Activated CD4-positive, alpha-beta memory T cell treated with anti-CD3 and anti-CD28 coated beads for 36 hours (primary cell): ENCODE measurements around the gene RAB13. TPM values are rescaled to one million over a fixed set of nuclear protein-coding genes. Genes with fewer than 3 reads are reported as not detected.

Experiments
- CTCF ChIA-PET: fragments of 350-600 bp; sonication (Branson Sonifier 250); formaldehyde crosslinking; loops from one replicate; lab custom pipeline; 2021; ENCODE audit warnings: antibody characterized with exemption, inconsistent platforms; lab: Charles Lee
- POLR2A ChIA-PET: fragments of 350-600 bp; sonication (Branson Sonifier 250); formaldehyde crosslinking; loops from one replicate; lab custom pipeline; 2021; ENCODE audit warnings: antibody characterized with exemption; lab: Charles Lee
- DNase-seq: peaks from one replicate; pipeline ENCODE4 v3.0.0-alpha.2; 2020
- H3K27ac Mint-ChIP-seq: one replicate; pipeline ENCODE4 v1.8.0; 2021; ENCODE audit warnings: mixed read lengths
- H3K27me3 Mint-ChIP-seq: one replicate; pipeline ENCODE4 v1.8.0; 2021; ENCODE audit warnings: mixed read lengths
- H3K36me3 Mint-ChIP-seq: one replicate; pipeline ENCODE4 v1.8.0; 2021; ENCODE audit warnings: mixed read lengths
- H3K4me1 Mint-ChIP-seq: one replicate; pipeline ENCODE4 v1.8.0; 2021; ENCODE audit warnings: low read depth, mixed read lengths
- H3K4me3 Mint-ChIP-seq: one replicate; pipeline ENCODE4 v1.8.0; 2021; ENCODE audit warnings: mild to moderate bottlenecking, mixed read lengths
- H3K9me3 Mint-ChIP-seq: one replicate; pipeline ENCODE4 v1.8.0; 2021; ENCODE audit warnings: mixed read lengths
- intact Hi-C: fragments of 100-400 bp; cut with micrococcal nuclease; formaldehyde crosslinking; loops from one replicate; pipeline ENCODE4 v1.15.1; 2023
- total RNA-seq, 2 experiments: library from RNA; stranded (reverse); gene quantifications; one replicate each; pipeline ENCODE4 v1.2.3, GENCODE V29; 2021

RAB13 gene
- total RNA-seq, 2 experiments from 2014 or later: 2.9 to 4.1 TPM

- H3K9me3 Mint-ChIP-seq: no peaks in the 10 kb centered on the region
- intact Hi-C loops: loop anchor here (5.0 kb wide), 1 partner anchor 325 kb away; the partner anchor contains the start of gene CHTOP
- H3K36me3 Mint-ChIP-seq: peaks cover 36% of the 10 kb centered on the region
- DNase-seq: no peak
- peaks cover 46% of the 10 kb centered on the region for H3K4me1 Mint-ChIP-seq
- no peaks in the 10 kb centered on the region for H3K27me3 Mint-ChIP-seq
- CTCF ChIA-PET: interaction anchor here (0.9 to 2.4 kb wide), 6 partner anchors 11 to 323 kb away, joined by 3 to 31 read pairs (median 4); partner anchors contain the start of genes CHTOP, DENND4B, JTB and RAB13
- peak overlapping the region; percentile 97 for H3K4me3 Mint-ChIP-seq
- POLR2A ChIA-PET: interaction anchor here (0.8 to 4.1 kb wide), 6 partner anchors 9 to 35 kb away, joined by 3 to 23 read pairs (median 4); partner anchors contain the start of genes CREB3L4 and DENND4B
- H3K27ac Mint-ChIP-seq: peak overlapping the region; percentile 96
Measured at GRCh38 chr1:153956997-153957715, 29.0 kb downstream of the RAB13 start.

- no peaks in the 10 kb centered on the region for H3K27me3 Mint-ChIP-seq
- no peak overlapping the region for H3K4me3 Mint-ChIP-seq
- peak overlapping the region; percentile 47 for H3K27ac Mint-ChIP-seq
- POLR2A ChIA-PET: interaction anchor here (3.3 kb wide), 1 partner anchor 9 kb away, joined by 21 read pairs; the partner anchor contains the start of gene DENND4B
- H3K9me3 Mint-ChIP-seq: no peaks in the 10 kb centered on the region
- intact Hi-C loops: loop anchor here (5.0 kb wide), 1 partner anchor 323 kb away; the partner anchor contains the start of gene CHTOP
- CTCF ChIA-PET: interaction anchor here (1.1 kb wide), 1 partner anchor 9 kb away, joined by 4 read pairs; the partner anchor contains the start of gene DENND4B
- H3K36me3 Mint-ChIP-seq: peaks cover 40% of the 10 kb centered on the region
- DNase-seq: no peak
- H3K4me1 Mint-ChIP-seq: peaks cover 33% of the 10 kb centered on the region
Measured at GRCh38 chr1:153954826-153955225, 31.3 kb downstream of the RAB13 start.

- Mint-ChIP-seq H3K27ac (peak overlapping the region; percentile 47), H3K4me1 (peaks cover 31% of the 10 kb centered on the region), H3K9me3 (no peaks in the 10 kb centered on the region), H3K36me3 (peaks cover 40% of the 10 kb centered on the region), H3K27me3 (no peaks in the 10 kb centered on the region), H3K4me3 (no peak overlapping the region)
- intact Hi-C loops: no loop called here
- POLR2A ChIA-PET: interaction anchor here (0.9 kb wide), 1 partner anchor 24 kb away, joined by 3 read pairs; the partner anchor contains the start of gene JTB
- no peak for DNase-seq
- CTCF ChIA-PET: interaction anchor here (1.1 to 1.6 kb wide), 2 partner anchors 8 to 33 kb away, joined by 4 to 5 read pairs; partner anchors contain the start of gene DENND4B
Measured at GRCh38 chr1:153953859-153954365, 32.2 kb downstream of the RAB13 start.

- Mint-ChIP-seq H3K36me3 (peaks cover 38% of the 10 kb centered on the region), H3K4me3 (no peak overlapping the region), H3K27ac (no peak overlapping the region), H3K27me3 (no peaks in the 10 kb centered on the region), H3K4me1 (peaks cover 26% of the 10 kb centered on the region), H3K9me3 (no peaks in the 10 kb centered on the region)
- intact Hi-C loops: no loop called here
- CTCF ChIA-PET: no interaction called here
- POLR2A ChIA-PET: no interaction called here
- no peak for DNase-seq
Measured at GRCh38 chr1:153951801-153952200, 34.3 kb downstream of the RAB13 start.

- Mint-ChIP-seq H3K27ac (peak overlapping the region; percentile 16), H3K9me3 (no peaks in the 10 kb centered on the region), H3K36me3 (peaks cover 38% of the 10 kb centered on the region), H3K4me3 (no peak overlapping the region), H3K4me1 (peaks cover 22% of the 10 kb centered on the region), H3K27me3 (no peaks in the 10 kb centered on the region)
- intact Hi-C loops: no loop called here
- DNase-seq: no peak
- POLR2A ChIA-PET: interaction anchor here (0.9 kb wide), 1 partner anchor 11 kb away, joined by 3 read pairs; no protein-coding TSS in a partner anchor
- CTCF ChIA-PET: interaction anchor here (1.0 kb wide), 1 partner anchor 153 kb away, joined by 3 read pairs; no protein-coding TSS in a partner anchor
Measured at GRCh38 chr1:153951183-153951582, 35.0 kb downstream of the RAB13 start.

GRCh38 chr1:153946622-153947241, 39.4 kb downstream of the RAB13 start, which contains the start of gene DENND4B:
Gene DENND4B (minus strand): TSS chr1:153946718. CDS start chr1:153944374, 2,344 bp downstream.
- CTCF ChIA-PET: interaction anchor here (0.6 to 4.3 kb wide), 32 partner anchors 8 to 439 kb away, joined by 3 to 31 read pairs (median 4); partner anchors contain the start of genes CREB3L4, CRTC2, JTB and RAB13
- Mint-ChIP-seq H3K9me3 (no peaks in the 10 kb centered on the region), H3K27me3 (no peaks in the 10 kb centered on the region), H3K36me3 (peaks cover 40% of the 10 kb centered on the region), H3K4me3 (peak within 1 kb of the TSS; percentile 92), H3K4me1 (peaks cover 25% of the 10 kb centered on the region), H3K27ac (peak within 1 kb of the TSS; percentile 97)
- peak; percentile 83 for DNase-seq
- intact Hi-C loops: loop anchor here (1.0 kb wide), 2 partner anchors 23 to 149 kb away; no protein-coding TSS in a partner anchor
- POLR2A ChIA-PET: interaction anchor here (0.6 to 3.9 kb wide), 12 partner anchors 9 to 171 kb away, joined by 3 to 41 read pairs (median 8); partner anchors contain the start of genes CREB3L4, CRTC2, GATAD2B and RPS27

- Mint-ChIP-seq H3K27me3 (no peaks in the 10 kb centered on the region), H3K4me1 (peaks cover 25% of the 10 kb centered on the region), H3K27ac (peak overlapping the region; percentile 97), H3K4me3 (peak overlapping the region; percentile 92), H3K36me3 (peaks cover 36% of the 10 kb centered on the region), H3K9me3 (no peaks in the 10 kb centered on the region)
- ChIA-PET CTCF (interaction anchor here (0.6 to 4.3 kb wide), 30 partner anchors 8 to 438 kb away, joined by 3 to 31 read pairs (median 6); partner anchors contain the start of genes CREB3L4, CRTC2, GATAD2B and JTB), POLR2A (interaction anchor here (0.6 to 3.9 kb wide), 14 partner anchors 10 to 171 kb away, joined by 3 to 41 read pairs (median 8); partner anchors contain the start of genes CREB3L4, CRTC2, GATAD2B and JTB)
- DNase-seq: peak; percentile 81
- intact Hi-C loops: loop anchor here (1.0 to 2.0 kb wide), 4 partner anchors 12 to 149 kb away; partner anchors contain the start of gene CRTC2
Measured at GRCh38 chr1:153945795-153946621, 40.1 kb downstream of the RAB13 start.

- peak overlapping the region; percentile 97 for H3K27ac Mint-ChIP-seq
- intact Hi-C loops: loop anchor here (1.0 to 2.0 kb wide), 2 partner anchors 13 to 140 kb away; partner anchors contain the start of gene CRTC2
- peaks cover 36% of the 10 kb centered on the region for H3K36me3 Mint-ChIP-seq
- ChIA-PET POLR2A (interaction anchor here (0.6 to 3.9 kb wide), 15 partner anchors 11 to 1976 kb away, joined by 3 to 41 read pairs (median 5); partner anchors contain the start of genes CREB3L4, GATAD2B, JTB and RPS27), CTCF (interaction anchor here (0.6 to 4.3 kb wide), 14 partner anchors 9 to 148 kb away, joined by 3 to 31 read pairs (median 10); partner anchors contain the start of genes CREB3L4, CRTC2, GATAD2B and RAB13)
- H3K27me3 Mint-ChIP-seq: no peaks in the 10 kb centered on the region
- peaks cover 25% of the 10 kb centered on the region for H3K4me1 Mint-ChIP-seq
- no peaks in the 10 kb centered on the region for H3K9me3 Mint-ChIP-seq
- peak overlapping the region; percentile 92 for H3K4me3 Mint-ChIP-seq
- peak; percentile 86 for DNase-seq
Measured at GRCh38 chr1:153945131-153945794, 40.9 kb downstream of the RAB13 start.

GRCh38 chr1:153944827-153945117, 41.4 kb downstream of the RAB13 start:
- no peak for DNase-seq
- peak overlapping the region; percentile 92 for H3K4me3 Mint-ChIP-seq
- intact Hi-C loops: loop anchor here (1.0 to 2.0 kb wide), 2 partner anchors 14 to 140 kb away; partner anchors contain the start of gene CRTC2
- H3K9me3 Mint-ChIP-seq: no peaks in the 10 kb centered on the region
- peaks cover 25% of the 10 kb centered on the region for H3K4me1 Mint-ChIP-seq
- H3K27ac Mint-ChIP-seq: peak overlapping the region; percentile 97
- POLR2A ChIA-PET: interaction anchor here (0.6 to 3.9 kb wide), 11 partner anchors 11 to 1977 kb away, joined by 3 to 41 read pairs (median 5); partner anchors contain the start of genes CREB3L4, GATAD2B, JTB and RPS27
- no peaks in the 10 kb centered on the region for H3K27me3 Mint-ChIP-seq
- H3K36me3 Mint-ChIP-seq: peaks cover 35% of the 10 kb centered on the region
- CTCF ChIA-PET: interaction anchor here (1.4 to 4.3 kb wide), 7 partner anchors 12 to 147 kb away, joined by 6 to 31 read pairs (median 18); partner anchors contain the start of genes CREB3L4, GATAD2B, RAB13 and RPS27
